ENCODE data around the gene NEU2. TPM values are rescaled to one million over a fixed set of nuclear protein-coding genes. Genes with fewer than 3 reads are reported as not detected.
A peak's percentile ranks its signal among the peaks of the same experiment; 100 is the strongest.

Gene NEU2
- total RNA-seq, 3 donors from 2014 or later, result not detected

- no peak for ATAC-seq
- no peak overlapping the region for H3K4me3 ChIP-seq
- TF ChIP-seq CTCF (IDR thresholded peaks at IDR 0.05), result no peak
- intact Hi-C loops (cut with DNase I, micrococcal nuclease), result no loop called here
- no peaks in the 10 kb centered on the region for H3K9me3 ChIP-seq
- no peaks in the 10 kb centered on the region for H3K4me1 ChIP-seq (ENCODE audit: low read depth)
- DNase-seq, result no peak
- no peaks in the 10 kb centered on the region for H3K36me3 ChIP-seq (ENCODE audit: low read depth)
Observed at GRCh38 chr2:233023761-233024410, 8.6 kb upstream of the NEU2 start.

- intact Hi-C loops (cut with DNase I, micrococcal nuclease), result no loop called here
- DNase-seq, result no peak
- ATAC-seq, result no peak
- no peaks in the 10 kb centered on the region for H3K4me1 ChIP-seq (ENCODE audit: low read depth)
- no peak for TF ChIP-seq CTCF (IDR thresholded peaks at IDR 0.05)
- H3K9me3 ChIP-seq, result no peaks in the 10 kb centered on the region
- no peak overlapping the region for H3K4me3 ChIP-seq
- no peaks in the 10 kb centered on the region for H3K36me3 ChIP-seq (ENCODE audit: low read depth)
Observed at GRCh38 chr2:233025706-233026105, 6.8 kb upstream of the NEU2 start.

GRCh38 chr2:233026198-233026813, 6.2 kb upstream of the NEU2 start:
- Histone ChIP-seq H3K36me3 (ENCODE audit: low read depth) (no peaks in the 10 kb centered on the region), H3K4me1 (ENCODE audit: low read depth) (no peaks in the 10 kb centered on the region), H3K9me3 (no peaks in the 10 kb centered on the region), H3K4me3 (no peak overlapping the region)
- no peak for TF ChIP-seq CTCF (IDR thresholded peaks at IDR 0.05)
- intact Hi-C loops (cut with DNase I, micrococcal nuclease), result no loop called here
- DNase-seq, result no peak
- no peak for ATAC-seq

GRCh38 chr2:233029321-233029720, 3.2 kb upstream of the NEU2 start:
- no peaks in the 10 kb centered on the region for H3K36me3 ChIP-seq (ENCODE audit: low read depth)
- intact Hi-C loops (cut with DNase I, micrococcal nuclease), result no loop called here
- ATAC-seq (peak; percentile 61), DNase-seq (no peak)
- TF ChIP-seq CTCF (IDR thresholded peaks at IDR 0.05), result no peak
- H3K4me3 ChIP-seq, result no peak overlapping the region
- no peaks in the 10 kb centered on the region for H3K9me3 ChIP-seq
- H3K4me1 ChIP-seq (ENCODE audit: low read depth), result no peaks in the 10 kb centered on the region

- intact Hi-C loops (cut with DNase I, micrococcal nuclease), result no loop called here
- no peak for TF ChIP-seq CTCF (IDR thresholded peaks at IDR 0.05)
- ATAC-seq, result no peak
- no peak for DNase-seq
- Histone ChIP-seq H3K4me1 (ENCODE audit: low read depth) (no peaks in the 10 kb centered on the region), H3K4me3 (no peak overlapping the region), H3K9me3 (no peaks in the 10 kb centered on the region), H3K36me3 (ENCODE audit: low read depth) (no peaks in the 10 kb centered on the region)
Observed at GRCh38 chr2:233031556-233032500, 644 bp upstream of the NEU2 start.

All from mucosa of descending colon (tissue), 3 donors.